H9 (cell line): Measurements from ENCODE around the gene CDKAL1. TPM values are rescaled to one million over a fixed set of nuclear protein-coding genes. Genes with fewer than 3 reads are reported as not detected.

Experiments
- DNase-seq: peaks from one replicate; pipeline ENCODE4 v3.0.0-alpha.2; 2017
- H2AFZ ChIP-seq: one replicate; pipeline ENCODE4 v1.6.1; 2013; ENCODE audit warnings: mild to moderate bottlenecking, low read length, control low read depth, moderate library complexity
- H2AK5ac ChIP-seq: 2 replicates; pipeline ENCODE4 v1.6.1; 2013; ENCODE audit warnings: low read length, control low read depth, mixed read lengths; ENCODE audit not compliant: insufficient read length
- H2BK120ac ChIP-seq: one replicate; pipeline ENCODE4 v1.6.1; 2013; ENCODE audit warnings: low read depth, mild to moderate bottlenecking, low read length, control low read depth, inconsistent platforms; ENCODE audit not compliant: poor library complexity, severe bottlenecking
- H2BK12ac ChIP-seq: 2 replicates; pipeline ENCODE4 v1.6.1; 2013; ENCODE audit warnings: low read length, control low read depth, mixed read lengths, low read depth; ENCODE audit not compliant: insufficient read length
- H2BK15ac ChIP-seq: 2 replicates; pipeline ENCODE4 v1.6.1; 2013; ENCODE audit warnings: low read depth, low read length, control low read depth
- H2BK20ac ChIP-seq: one replicate; pipeline ENCODE4 v1.6.1; 2013; ENCODE audit warnings: low read depth, mild to moderate bottlenecking, low read length, control low read depth, inconsistent platforms; ENCODE audit not compliant: poor library complexity, severe bottlenecking
- H2BK5ac ChIP-seq: 2 replicates; pipeline ENCODE4 v1.6.1; 2013; ENCODE audit warnings: low read length, control low read depth, mixed read lengths; ENCODE audit not compliant: insufficient read length
- H3K14ac ChIP-seq: 2 replicates; pipeline ENCODE4 v1.6.1; 2013; ENCODE audit warnings: low read length, control low read depth; ENCODE audit not compliant: insufficient read depth
- H3K18ac ChIP-seq: 2 replicates; pipeline ENCODE4 v1.6.1; 2013; ENCODE audit warnings: low read depth, mild to moderate bottlenecking, mixed read lengths, low read length, control low read depth; ENCODE audit not compliant: insufficient read length
- H3K23ac ChIP-seq: 2 replicates; pipeline ENCODE4 v1.6.1; 2013; ENCODE audit warnings: low read length, control low read depth, mixed read lengths, low read depth; ENCODE audit not compliant: insufficient read length
- H3K23me2 ChIP-seq: 2 replicates; pipeline ENCODE4 v1.6.1; 2013; ENCODE audit warnings: low read depth, mild to moderate bottlenecking, mixed read lengths, low read length, control low read depth; ENCODE audit not compliant: insufficient read length, poor library complexity, severe bottlenecking
- H3K27ac ChIP-seq: 2 replicates; pipeline ENCODE4 v1.5.1; 2013; ENCODE audit warnings: low read length, control low read depth, mixed read lengths, low read depth; ENCODE audit not compliant: insufficient read length
- H3K27me3 ChIP-seq: 2 replicates; pipeline ENCODE4 v1.6.1; 2013; ENCODE audit warnings: low read length, control low read depth, inconsistent platforms; ENCODE audit not compliant: insufficient read depth
- H3K4ac ChIP-seq: 2 replicates; pipeline ENCODE4 v1.6.1; 2013; ENCODE audit warnings: low read depth, mild to moderate bottlenecking, control low read depth, inconsistent platforms, low read length, moderate library complexity
- H3K4me1 ChIP-seq: 2 replicates; pipeline ENCODE4 v1.6.1; 2013; ENCODE audit warnings: low read length, control low read depth, inconsistent platforms; ENCODE audit not compliant: insufficient read depth
- H3K4me2 ChIP-seq: 2 replicates; pipeline ENCODE4 v1.6.1; 2013; ENCODE audit warnings: low read length, control low read depth, mixed read lengths; ENCODE audit not compliant: insufficient read length, insufficient read depth
- H3K56ac ChIP-seq: 2 replicates; pipeline ENCODE4 v1.6.1; 2013; ENCODE audit warnings: low read depth, mild to moderate bottlenecking, mixed read lengths, low read length, control low read depth; ENCODE audit not compliant: insufficient read length
- H3K79me1 ChIP-seq: 2 replicates; pipeline ENCODE4 v1.6.1; 2013; ENCODE audit warnings: low read depth, mild to moderate bottlenecking, moderate library complexity, low read length, control low read depth, inconsistent platforms; ENCODE audit not compliant: insufficient read depth, poor library complexity, severe bottlenecking
- H3K79me2 ChIP-seq: 2 replicates; pipeline ENCODE4 v1.6.1; 2013; ENCODE audit warnings: low read length, control low read depth, inconsistent platforms; ENCODE audit not compliant: insufficient read depth
- H3K9ac ChIP-seq: 2 replicates; pipeline ENCODE4 v1.6.1; 2013; ENCODE audit warnings: low read length, control low read depth, mixed read lengths; ENCODE audit not compliant: insufficient read length; ENCODE audit errors: extremely low read depth
- H3K9me3 ChIP-seq: one replicate; pipeline ENCODE4 v1.6.1; 2013; ENCODE audit warnings: low read depth, low read length, inconsistent platforms; ENCODE audit not compliant: control insufficient read depth
- H3T11ph ChIP-seq: one replicate; pipeline ENCODE4 v1.6.1; 2013; ENCODE audit warnings: mild to moderate bottlenecking, low read length, control low read depth, inconsistent platforms
- H4K20me1 ChIP-seq: one replicate; pipeline ENCODE4 v1.6.1; 2013; ENCODE audit not compliant: control insufficient read depth, insufficient read length, insufficient read depth
- H4K5ac ChIP-seq: 2 replicates; pipeline ENCODE4 v1.6.1; 2013; ENCODE audit warnings: low read depth, mild to moderate bottlenecking, mixed read lengths, low read length, control low read depth; ENCODE audit not compliant: insufficient read length
- H4K8ac ChIP-seq: replicated peaks from 2 replicates; pipeline ENCODE4 v1.6.1; 2013; ENCODE audit warnings: low read length, control low read depth, mixed read lengths, low read depth; ENCODE audit not compliant: insufficient read length
- H4K91ac ChIP-seq: 2 replicates; pipeline ENCODE4 v1.6.1; 2013; ENCODE audit warnings: low read depth, mild to moderate bottlenecking, moderate library complexity, mixed read lengths, low read length, control low read depth; ENCODE audit not compliant: insufficient read length
- H3K27ac Mint-ChIP-seq, 3 experiments: 2 replicates in 2 of 3; 3 replicates in 1 of 3; pipeline ENCODE4 v1.8.0; 2020 to 2021; ENCODE audit warnings: mixed read lengths in 3 of 3, mild to moderate bottlenecking in 1 of 3, moderate library complexity in 1 of 3
- H3K27me3 Mint-ChIP-seq: 2 replicates; pipeline ENCODE4 v1.8.0; 2021; ENCODE audit warnings: low read depth, mild to moderate bottlenecking, moderate library complexity, mixed read lengths
- H3K36me3 Mint-ChIP-seq, 3 experiments: 2 replicates in 2 of 3; 3 replicates in 1 of 3; pipeline ENCODE4 v1.8.0; 2020 to 2021; ENCODE audit warnings: low read depth in 3 of 3, mixed read lengths in 3 of 3; ENCODE audit not compliant: insufficient read depth in 1 of 3
- H3K4me1 Mint-ChIP-seq, 2 experiments: 2 replicates each; pipeline ENCODE4 v1.8.0; 2020; ENCODE audit warnings: mixed read lengths in 2 of 2
- H3K4me3 Mint-ChIP-seq, 2 experiments: 2 replicates in 1 of 2; 3 replicates in 1 of 2; pipeline ENCODE4 v1.8.0; 2020 to 2021; ENCODE audit warnings: mild to moderate bottlenecking in 2 of 2, mixed read lengths in 2 of 2, moderate library complexity in 1 of 2
- H3K9me3 Mint-ChIP-seq, 2 experiments: 2 replicates in 1 of 2; 3 replicates in 1 of 2; pipeline ENCODE4 v1.8.0; 2020; ENCODE audit warnings: mild to moderate bottlenecking in 2 of 2, mixed read lengths in 2 of 2, moderate library complexity in 1 of 2
- CTCF ChIP-seq: fragments of 200-600 bp; sonication (generic); conservative IDR thresholded peaks from 3 replicates; pipeline ENCODE4 v1.8.0; 2021; ENCODE audit warnings: antibody characterized with exemption, mild to moderate bottlenecking
- WGBS: extraction: QIAGEN DNeasy Blood & Tissue Kit; methylation state at CpG from one replicate; pipeline ENCODE4 v1.1.7; 2013; ENCODE audit warnings: missing lambda C conversion rate, low lambda C conversion rate, mixed read lengths; ENCODE audit not compliant: insufficient read length; ENCODE audit errors: extremely low coverage; 5-methylcytosine and 5-hydroxymethylcytosine counted together
- total RNA-seq: library from RNA; stranded (reverse); gene quantifications from 2 replicates; pipeline ENCODE4 v1.2.1, GENCODE V29; 2021

CDKAL1 gene
- total RNA-seq, 1 experiment from 2014 or later, result 23.0 TPM

GRCh38 chr6:21208796-21209186 is 674.5 kb downstream of the CDKAL1 start:
- no peaks in the 10 kb centered on the region for H3K23me2 ChIP-seq
- no peak overlapping the region for H3K56ac ChIP-seq
- TF ChIP-seq CTCF, result no peak
- no peak overlapping the region for H4K91ac ChIP-seq
- no peak overlapping the region for H3K9ac ChIP-seq
- Mint-ChIP-seq H3K27me3 (no peaks in the 10 kb centered on the region), H3K9me3 (peaks cover 3 to 7% of the 10 kb centered on the region in 2 experiments; a peak in 2 of 5 replicates), H3K4me3 (no peak overlapping the region), H3K36me3 (peaks cover 6 to 12% (median 9%) of the 10 kb centered on the region in 3 experiments; a peak in 6 of 7 replicates), H3K27ac (no peak overlapping the region), H3K4me1 (peaks cover 2 to 6% of the 10 kb centered on the region in 2 experiments; a peak in 2 of 4 replicates)
- H2BK5ac ChIP-seq, result no peak overlapping the region
- no peak overlapping the region for H3K27ac ChIP-seq
- no peak overlapping the region for H4K8ac ChIP-seq
- no CpG with 5 or more reads among the region's 5 CpGs for WGBS
- H2BK20ac ChIP-seq, result no peak overlapping the region
- no peak overlapping the region for H3K14ac ChIP-seq
- H2AK5ac ChIP-seq, result no peak overlapping the region
- no peak overlapping the region for H2BK15ac ChIP-seq
- no peak overlapping the region for H2BK120ac ChIP-seq
- no peak overlapping the region for H3K18ac ChIP-seq
- no peak overlapping the region for H2BK12ac ChIP-seq
- H3K4me1 ChIP-seq, result no peaks in the 10 kb centered on the region; the same call in 1 of the 2 replicates
- no peaks in the 10 kb centered on the region for H4K20me1 ChIP-seq
- H4K5ac ChIP-seq, result no peak overlapping the region
- H3K4me2 ChIP-seq, result no peak overlapping the region
- no peak overlapping the region for H3K23ac ChIP-seq
- no peaks in the 10 kb centered on the region for H3K79me1 ChIP-seq
- no peak overlapping the region for H2AFZ ChIP-seq
- H3K9me3 ChIP-seq, result no peaks in the 10 kb centered on the region
- DNase-seq, result no peak
- H3K27me3 ChIP-seq, result no peaks in the 10 kb centered on the region
- H3K4ac ChIP-seq, result no peak overlapping the region
- H3K79me2 ChIP-seq, result no peaks in the 10 kb centered on the region
- H3T11ph ChIP-seq, result no peak overlapping the region
